H9 (cell line): ENCODE measurements around the gene SPATA25. TPM values are rescaled to one million over a fixed set of nuclear protein-coding genes. Genes with fewer than 3 reads are reported as not detected.

Experiments used
- DNase-seq: peaks from one replicate; pipeline ENCODE4 v3.0.0-alpha.2; 2017
- H2AFZ ChIP-seq: one replicate; pipeline ENCODE4 v1.6.1; 2013; ENCODE audit warnings: mild to moderate bottlenecking, low read length, control low read depth, moderate library complexity
- H2AK5ac ChIP-seq: 2 replicates; pipeline ENCODE4 v1.6.1; 2013; ENCODE audit warnings: low read length, control low read depth, mixed read lengths; ENCODE audit not compliant: insufficient read length
- H2BK120ac ChIP-seq: one replicate; pipeline ENCODE4 v1.6.1; 2013; ENCODE audit warnings: low read depth, mild to moderate bottlenecking, low read length, control low read depth, inconsistent platforms; ENCODE audit not compliant: poor library complexity, severe bottlenecking
- H2BK12ac ChIP-seq: 2 replicates; pipeline ENCODE4 v1.6.1; 2013; ENCODE audit warnings: low read length, control low read depth, mixed read lengths, low read depth; ENCODE audit not compliant: insufficient read length
- H2BK15ac ChIP-seq: 2 replicates; pipeline ENCODE4 v1.6.1; 2013; ENCODE audit warnings: low read depth, low read length, control low read depth
- H2BK20ac ChIP-seq: one replicate; pipeline ENCODE4 v1.6.1; 2013; ENCODE audit warnings: low read depth, mild to moderate bottlenecking, low read length, control low read depth, inconsistent platforms; ENCODE audit not compliant: poor library complexity, severe bottlenecking
- H2BK5ac ChIP-seq: 2 replicates; pipeline ENCODE4 v1.6.1; 2013; ENCODE audit warnings: low read length, control low read depth, mixed read lengths; ENCODE audit not compliant: insufficient read length
- H3K14ac ChIP-seq: 2 replicates; pipeline ENCODE4 v1.6.1; 2013; ENCODE audit warnings: low read length, control low read depth; ENCODE audit not compliant: insufficient read depth
- H3K18ac ChIP-seq: 2 replicates; pipeline ENCODE4 v1.6.1; 2013; ENCODE audit warnings: low read depth, mild to moderate bottlenecking, mixed read lengths, low read length, control low read depth; ENCODE audit not compliant: insufficient read length
- H3K23ac ChIP-seq: 2 replicates; pipeline ENCODE4 v1.6.1; 2013; ENCODE audit warnings: low read length, control low read depth, mixed read lengths, low read depth; ENCODE audit not compliant: insufficient read length
- H3K23me2 ChIP-seq: 2 replicates; pipeline ENCODE4 v1.6.1; 2013; ENCODE audit warnings: low read depth, mild to moderate bottlenecking, mixed read lengths, low read length, control low read depth; ENCODE audit not compliant: insufficient read length, poor library complexity, severe bottlenecking
- H3K27ac ChIP-seq: 2 replicates; pipeline ENCODE4 v1.5.1; 2013; ENCODE audit warnings: low read length, control low read depth, mixed read lengths, low read depth; ENCODE audit not compliant: insufficient read length
- H3K27me3 ChIP-seq: 2 replicates; pipeline ENCODE4 v1.6.1; 2013; ENCODE audit warnings: low read length, control low read depth, inconsistent platforms; ENCODE audit not compliant: insufficient read depth
- H3K4ac ChIP-seq: 2 replicates; pipeline ENCODE4 v1.6.1; 2013; ENCODE audit warnings: low read depth, mild to moderate bottlenecking, control low read depth, inconsistent platforms, low read length, moderate library complexity
- H3K4me1 ChIP-seq: 2 replicates; pipeline ENCODE4 v1.6.1; 2013; ENCODE audit warnings: low read length, control low read depth, inconsistent platforms; ENCODE audit not compliant: insufficient read depth
- H3K4me2 ChIP-seq: 2 replicates; pipeline ENCODE4 v1.6.1; 2013; ENCODE audit warnings: low read length, control low read depth, mixed read lengths; ENCODE audit not compliant: insufficient read length, insufficient read depth
- H3K56ac ChIP-seq: 2 replicates; pipeline ENCODE4 v1.6.1; 2013; ENCODE audit warnings: low read depth, mild to moderate bottlenecking, mixed read lengths, low read length, control low read depth; ENCODE audit not compliant: insufficient read length
- H3K79me1 ChIP-seq: 2 replicates; pipeline ENCODE4 v1.6.1; 2013; ENCODE audit warnings: low read depth, mild to moderate bottlenecking, moderate library complexity, low read length, control low read depth, inconsistent platforms; ENCODE audit not compliant: insufficient read depth, poor library complexity, severe bottlenecking
- H3K79me2 ChIP-seq: 2 replicates; pipeline ENCODE4 v1.6.1; 2013; ENCODE audit warnings: low read length, control low read depth, inconsistent platforms; ENCODE audit not compliant: insufficient read depth
- H3K9ac ChIP-seq: 2 replicates; pipeline ENCODE4 v1.6.1; 2013; ENCODE audit warnings: low read length, control low read depth, mixed read lengths; ENCODE audit not compliant: insufficient read length; ENCODE audit errors: extremely low read depth
- H3K9me3 ChIP-seq: one replicate; pipeline ENCODE4 v1.6.1; 2013; ENCODE audit warnings: low read depth, low read length, inconsistent platforms; ENCODE audit not compliant: control insufficient read depth
- H3T11ph ChIP-seq: one replicate; pipeline ENCODE4 v1.6.1; 2013; ENCODE audit warnings: mild to moderate bottlenecking, low read length, control low read depth, inconsistent platforms
- H4K20me1 ChIP-seq: one replicate; pipeline ENCODE4 v1.6.1; 2013; ENCODE audit not compliant: control insufficient read depth, insufficient read length, insufficient read depth
- H4K5ac ChIP-seq: 2 replicates; pipeline ENCODE4 v1.6.1; 2013; ENCODE audit warnings: low read depth, mild to moderate bottlenecking, mixed read lengths, low read length, control low read depth; ENCODE audit not compliant: insufficient read length
- H4K8ac ChIP-seq: replicated peaks from 2 replicates; pipeline ENCODE4 v1.6.1; 2013; ENCODE audit warnings: low read length, control low read depth, mixed read lengths, low read depth; ENCODE audit not compliant: insufficient read length
- H4K91ac ChIP-seq: 2 replicates; pipeline ENCODE4 v1.6.1; 2013; ENCODE audit warnings: low read depth, mild to moderate bottlenecking, moderate library complexity, mixed read lengths, low read length, control low read depth; ENCODE audit not compliant: insufficient read length
- H3K27ac Mint-ChIP-seq, 3 experiments: 2 replicates in 2 of 3; 3 replicates in 1 of 3; pipeline ENCODE4 v1.8.0; 2020 to 2021; ENCODE audit warnings: mixed read lengths in 3 of 3, mild to moderate bottlenecking in 1 of 3, moderate library complexity in 1 of 3
- H3K27me3 Mint-ChIP-seq: 2 replicates; pipeline ENCODE4 v1.8.0; 2021; ENCODE audit warnings: low read depth, mild to moderate bottlenecking, moderate library complexity, mixed read lengths
- H3K36me3 Mint-ChIP-seq, 3 experiments: 2 replicates in 2 of 3; 3 replicates in 1 of 3; pipeline ENCODE4 v1.8.0; 2020 to 2021; ENCODE audit warnings: low read depth in 3 of 3, mixed read lengths in 3 of 3; ENCODE audit not compliant: insufficient read depth in 1 of 3
- H3K4me1 Mint-ChIP-seq, 2 experiments: 2 replicates each; pipeline ENCODE4 v1.8.0; 2020; ENCODE audit warnings: mixed read lengths in 2 of 2
- H3K4me3 Mint-ChIP-seq, 2 experiments: 2 replicates in 1 of 2; 3 replicates in 1 of 2; pipeline ENCODE4 v1.8.0; 2020 to 2021; ENCODE audit warnings: mild to moderate bottlenecking in 2 of 2, mixed read lengths in 2 of 2, moderate library complexity in 1 of 2
- H3K9me3 Mint-ChIP-seq, 2 experiments: 2 replicates in 1 of 2; 3 replicates in 1 of 2; pipeline ENCODE4 v1.8.0; 2020; ENCODE audit warnings: mild to moderate bottlenecking in 2 of 2, mixed read lengths in 2 of 2, moderate library complexity in 1 of 2
- WGBS: extraction: QIAGEN DNeasy Blood & Tissue Kit; methylation state at CpG from one replicate; pipeline ENCODE4 v1.1.7; 2013; ENCODE audit warnings: missing lambda C conversion rate, low lambda C conversion rate, mixed read lengths; ENCODE audit not compliant: insufficient read length; ENCODE audit errors: extremely low coverage; 5-methylcytosine and 5-hydroxymethylcytosine counted together
- total RNA-seq: library from RNA; stranded (reverse); gene quantifications from 2 replicates; pipeline ENCODE4 v1.2.1, GENCODE V29; 2021
- TF ChIP-seq, protein P1 (sequence below): fragments of 200-600 bp; sonication (generic); conservative IDR thresholded peaks from 3 replicates; pipeline ENCODE4 v1.8.0; 2021; ENCODE audit warnings: antibody characterized with exemption, mild to moderate bottlenecking

Gene SPATA25
- total RNA-seq, 1 experiment from 2014 or later: 2.4 TPM

GRCh38 chr20:45904583-45905504 lies 17.4 kb upstream of the SPATA25 start:
- no peak overlapping the region for H4K5ac ChIP-seq
- no peak overlapping the region for H3K14ac ChIP-seq
- H3T11ph ChIP-seq: no peak overlapping the region
- no peak overlapping the region for H3K56ac ChIP-seq
- no peak overlapping the region for H3K4ac ChIP-seq
- no peaks in the 10 kb centered on the region for H4K20me1 ChIP-seq
- H3K23ac ChIP-seq: no peak overlapping the region
- no peak overlapping the region for H4K8ac ChIP-seq
- no peak overlapping the region; a peak in 1 of 5 replicates for H3K4me3 Mint-ChIP-seq
- H3K79me2 ChIP-seq: no peaks in the 10 kb centered on the region
- no peak overlapping the region for H3K27ac ChIP-seq
- H2BK20ac ChIP-seq: no peak overlapping the region
- H2BK15ac ChIP-seq: no peak overlapping the region
- no peak overlapping the region for H4K91ac ChIP-seq
- no peak overlapping the region for H2AFZ ChIP-seq
- no peak for DNase-seq
- H3K27ac Mint-ChIP-seq: peak overlapping the region in 1 of 3 experiments; percentile 50; a peak in 1 of 7 replicates
- H3K27me3 ChIP-seq: no peaks in the 10 kb centered on the region
- H2BK5ac ChIP-seq: no peak overlapping the region
- H3K36me3 Mint-ChIP-seq: peaks cover 52 to 66% (median 56%) of the 10 kb centered on the region in 3 experiments; a peak in 6 of 7 replicates
- H2BK120ac ChIP-seq: no peak overlapping the region
- H3K23me2 ChIP-seq: no peaks in the 10 kb centered on the region
- H3K4me1 Mint-ChIP-seq: peaks cover 7 to 9% of the 10 kb centered on the region in 2 experiments
- no peaks in the 10 kb centered on the region for H3K9me3 Mint-ChIP-seq
- H3K4me1 ChIP-seq: no peaks in the 10 kb centered on the region
- no peak overlapping the region for H2AK5ac ChIP-seq
- no peaks in the 10 kb centered on the region for H3K9me3 ChIP-seq
- no peak overlapping the region for H3K9ac ChIP-seq
- no peak overlapping the region for H2BK12ac ChIP-seq
- no peak overlapping the region for H3K4me2 ChIP-seq
- no peaks in the 10 kb centered on the region for H3K27me3 Mint-ChIP-seq
- no CpG with 5 or more reads among the region's 16 CpGs for WGBS
- H3K18ac ChIP-seq: no peak overlapping the region
- TF ChIP-seq, protein P1, sequence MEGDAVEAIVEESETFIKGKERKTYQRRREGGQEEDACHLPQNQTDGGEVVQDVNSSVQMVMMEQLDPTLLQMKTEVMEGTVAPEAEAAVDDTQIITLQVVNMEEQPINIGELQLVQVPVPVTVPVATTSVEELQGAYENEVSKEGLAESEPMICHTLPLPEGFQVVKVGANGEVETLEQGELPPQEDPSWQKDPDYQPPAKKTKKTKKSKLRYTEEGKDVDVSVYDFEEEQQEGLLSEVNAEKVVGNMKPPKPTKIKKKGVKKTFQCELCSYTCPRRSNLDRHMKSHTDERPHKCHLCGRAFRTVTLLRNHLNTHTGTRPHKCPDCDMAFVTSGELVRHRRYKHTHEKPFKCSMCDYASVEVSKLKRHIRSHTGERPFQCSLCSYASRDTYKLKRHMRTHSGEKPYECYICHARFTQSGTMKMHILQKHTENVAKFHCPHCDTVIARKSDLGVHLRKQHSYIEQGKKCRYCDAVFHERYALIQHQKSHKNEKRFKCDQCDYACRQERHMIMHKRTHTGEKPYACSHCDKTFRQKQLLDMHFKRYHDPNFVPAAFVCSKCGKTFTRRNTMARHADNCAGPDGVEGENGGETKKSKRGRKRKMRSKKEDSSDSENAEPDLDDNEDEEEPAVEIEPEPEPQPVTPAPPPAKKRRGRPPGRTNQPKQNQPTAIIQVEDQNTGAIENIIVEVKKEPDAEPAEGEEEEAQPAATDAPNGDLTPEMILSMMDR: no peak
- H3K79me1 ChIP-seq: no peaks in the 10 kb centered on the region
